ENCODE measurements around the gene TBL3.

GRCh38 chr16:1982013-1982433 lies 10.2 kb downstream of the TBL3 start:
- TF ChIP-seq POLR2AphosphoS5 (IDR thresholded peaks at IDR 0.05; ENCODE audit: low read depth, low read length) (no peak), TAF1 (IDR thresholded peaks at IDR 0.05; ENCODE audit: borderline replicate concordance, insufficient read depth, low read length) (no peak), REST (IDR thresholded peaks at IDR 0.05; ENCODE audit: insufficient read depth in 1 of 2, low read depth in 2 of 2, low read length in 2 of 2) (no peak), SIN3A (IDR thresholded peaks at IDR 0.05; ENCODE audit: borderline replicate concordance, insufficient read depth, low read length) (no peak), FOXP2 (optimal IDR thresholded peaks at IDR 0.05; ENCODE audit: borderline replicate concordance, extremely low read depth, extremely low read length, insufficient read depth) (no peak)
